IMR-90 (cell line): Measurements from ENCODE around the gene CASP7.

ENCODE experiments used
- BHLHE40 ChIP-seq: fragments of 150-350 bp; IDR thresholded peaks from 2 replicates; pipeline ENCODE4 v1.6.1; 2016; ENCODE audit warnings: mild to moderate bottlenecking, low read depth, low read length
- CEBPB ChIP-seq: IDR thresholded peaks from 2 replicates; pipeline ENCODE4 v1.6.1; 2012; ENCODE audit warnings: low read depth, low read length, improper control_type of control experiment
- CHD1 ChIP-seq: IDR thresholded peaks from 2 replicates; pipeline ENCODE4 v1.6.1; 2012; ENCODE audit warnings: low read depth, low read length, improper control_type of control experiment
- FOS ChIP-seq: fragments of 150-350 bp; IDR thresholded peaks from 2 replicates; pipeline ENCODE4 v1.6.1; 2016; ENCODE audit warnings: low read depth, low read length
- MAFK ChIP-seq: IDR thresholded peaks from 2 replicates; pipeline ENCODE4 v1.6.1; 2012; ENCODE audit warnings: low read depth, low read length, improper control_type of control experiment
- MXI1 ChIP-seq: IDR thresholded peaks from 2 replicates; pipeline ENCODE4 v1.6.1; 2012; ENCODE audit warnings: low read depth, mild to moderate bottlenecking, low read length, moderate library complexity, borderline replicate concordance
- POLR2A ChIP-seq: IDR thresholded peaks from 2 replicates; pipeline ENCODE4 v1.6.1; 2012; ENCODE audit warnings: mild to moderate bottlenecking, low read depth, low read length
- RAD21 ChIP-seq: IDR thresholded peaks from 2 replicates; pipeline ENCODE4 v1.6.1; 2012; ENCODE audit warnings: low read length, improper control_type of control experiment
- RCOR1 ChIP-seq: IDR thresholded peaks from 2 replicates; pipeline ENCODE4 v1.6.1; 2012; ENCODE audit warnings: mild to moderate bottlenecking, low read length, improper control_type of control experiment; ENCODE audit not compliant: insufficient replicate concordance
- RFX5 ChIP-seq: IDR thresholded peaks from 2 replicates; pipeline ENCODE4 v1.8.0; 2012; ENCODE audit warnings: low read depth, mild to moderate bottlenecking, low read length, moderate library complexity
- TF ChIP-seq, protein P1 (sequence below): conservative IDR thresholded peaks from 2 replicates; pipeline ENCODE4 v1.5.1; 2012; ENCODE audit warnings: mild to moderate bottlenecking, low read depth, low read length, improper control_type of control experiment
- TF ChIP-seq, protein P2 (sequence below): fragments of 150-350 bp; IDR thresholded peaks from 2 replicates; pipeline ENCODE4 v1.6.1; 2016; ENCODE audit warnings: low read depth, mild to moderate bottlenecking, low read length, moderate library complexity, borderline replicate concordance
- TF ChIP-seq, protein P3 (sequence below): fragments of 150-350 bp; IDR thresholded peaks from 2 replicates; pipeline ENCODE4 v1.6.1; 2017; ENCODE audit warnings: mild to moderate bottlenecking, antibody characterized with exemption, low read length, low read depth

DNA sequence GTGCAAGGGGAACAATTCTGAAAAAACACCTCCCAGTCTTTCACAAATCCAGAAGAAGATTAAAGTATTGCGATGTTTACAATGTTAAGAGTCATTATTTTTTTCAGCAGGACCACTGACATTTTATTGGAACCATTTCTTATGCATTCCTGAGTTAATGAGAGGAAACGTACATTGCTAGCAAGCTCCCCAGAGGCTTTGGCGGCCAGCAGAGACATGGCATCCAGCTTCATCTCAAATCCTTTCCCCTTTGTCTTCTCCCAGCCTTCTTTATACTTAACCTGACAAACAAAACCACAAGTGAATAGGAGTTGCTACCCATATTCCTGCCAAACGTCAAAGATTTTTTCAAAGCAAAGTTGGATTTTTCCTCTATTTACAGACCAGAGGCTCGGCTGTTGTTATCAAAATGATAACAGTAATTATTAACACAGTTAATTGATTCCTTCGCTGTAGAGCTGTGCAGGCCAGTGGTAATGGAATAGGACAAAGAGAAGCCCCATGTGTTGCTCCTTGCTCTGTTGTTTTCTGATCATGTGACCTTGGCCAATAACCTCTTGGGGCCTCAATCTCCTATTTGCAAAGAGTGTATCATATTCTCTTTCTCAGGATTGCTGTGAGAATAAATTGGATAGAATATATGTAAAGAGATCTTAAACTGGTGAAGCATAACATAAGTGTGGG lies 47.9 kb upstream of the CASP7 start:
- TF ChIP-seq CEBPB (no peak), POLR2A (no peak), RAD21 (no peak), MXI1 (no peak), RFX5 (no peak), BHLHE40 (no peak), MAFK (no peak), FOS (no peak), RCOR1 (no peak), CHD1 (no peak)
- TF ChIP-seq, protein P1, sequence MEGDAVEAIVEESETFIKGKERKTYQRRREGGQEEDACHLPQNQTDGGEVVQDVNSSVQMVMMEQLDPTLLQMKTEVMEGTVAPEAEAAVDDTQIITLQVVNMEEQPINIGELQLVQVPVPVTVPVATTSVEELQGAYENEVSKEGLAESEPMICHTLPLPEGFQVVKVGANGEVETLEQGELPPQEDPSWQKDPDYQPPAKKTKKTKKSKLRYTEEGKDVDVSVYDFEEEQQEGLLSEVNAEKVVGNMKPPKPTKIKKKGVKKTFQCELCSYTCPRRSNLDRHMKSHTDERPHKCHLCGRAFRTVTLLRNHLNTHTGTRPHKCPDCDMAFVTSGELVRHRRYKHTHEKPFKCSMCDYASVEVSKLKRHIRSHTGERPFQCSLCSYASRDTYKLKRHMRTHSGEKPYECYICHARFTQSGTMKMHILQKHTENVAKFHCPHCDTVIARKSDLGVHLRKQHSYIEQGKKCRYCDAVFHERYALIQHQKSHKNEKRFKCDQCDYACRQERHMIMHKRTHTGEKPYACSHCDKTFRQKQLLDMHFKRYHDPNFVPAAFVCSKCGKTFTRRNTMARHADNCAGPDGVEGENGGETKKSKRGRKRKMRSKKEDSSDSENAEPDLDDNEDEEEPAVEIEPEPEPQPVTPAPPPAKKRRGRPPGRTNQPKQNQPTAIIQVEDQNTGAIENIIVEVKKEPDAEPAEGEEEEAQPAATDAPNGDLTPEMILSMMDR = no peak
- TF ChIP-seq, protein P2, sequence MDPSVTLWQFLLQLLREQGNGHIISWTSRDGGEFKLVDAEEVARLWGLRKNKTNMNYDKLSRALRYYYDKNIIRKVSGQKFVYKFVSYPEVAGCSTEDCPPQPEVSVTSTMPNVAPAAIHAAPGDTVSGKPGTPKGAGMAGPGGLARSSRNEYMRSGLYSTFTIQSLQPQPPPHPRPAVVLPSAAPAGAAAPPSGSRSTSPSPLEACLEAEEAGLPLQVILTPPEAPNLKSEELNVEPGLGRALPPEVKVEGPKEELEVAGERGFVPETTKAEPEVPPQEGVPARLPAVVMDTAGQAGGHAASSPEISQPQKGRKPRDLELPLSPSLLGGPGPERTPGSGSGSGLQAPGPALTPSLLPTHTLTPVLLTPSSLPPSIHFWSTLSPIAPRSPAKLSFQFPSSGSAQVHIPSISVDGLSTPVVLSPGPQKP = no peak
- TF ChIP-seq, protein P3, sequence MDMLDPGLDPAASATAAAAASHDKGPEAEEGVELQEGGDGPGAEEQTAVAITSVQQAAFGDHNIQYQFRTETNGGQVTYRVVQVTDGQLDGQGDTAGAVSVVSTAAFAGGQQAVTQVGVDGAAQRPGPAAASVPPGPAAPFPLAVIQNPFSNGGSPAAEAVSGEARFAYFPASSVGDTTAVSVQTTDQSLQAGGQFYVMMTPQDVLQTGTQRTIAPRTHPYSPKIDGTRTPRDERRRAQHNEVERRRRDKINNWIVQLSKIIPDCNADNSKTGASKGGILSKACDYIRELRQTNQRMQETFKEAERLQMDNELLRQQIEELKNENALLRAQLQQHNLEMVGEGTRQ = no peak
